ENCODE results near the gene SMR3B.

Gene SMR3B

DNA sequence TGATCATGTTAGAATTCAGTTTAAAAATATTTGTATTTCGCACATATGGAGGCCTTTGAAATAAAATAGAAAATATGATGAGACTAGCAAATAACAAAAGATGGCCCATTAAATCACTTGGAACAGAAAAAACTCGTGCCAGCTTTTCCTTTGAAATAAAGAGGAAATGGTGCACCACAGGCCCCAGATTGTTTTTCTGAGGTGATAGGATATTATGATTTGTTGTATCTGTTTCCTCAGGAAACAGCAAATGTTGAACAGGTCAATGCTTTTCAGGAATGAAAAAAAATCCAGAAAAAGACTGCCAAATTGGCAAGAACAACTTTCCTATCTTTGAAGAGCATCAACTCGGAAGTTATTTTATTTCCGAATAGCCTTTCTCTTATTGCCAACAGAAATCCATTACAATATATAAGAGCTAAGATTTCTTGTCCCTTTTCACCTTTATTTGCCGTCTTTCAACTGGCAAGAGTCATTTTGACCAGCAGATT is at the start of gene SMR3B:
Gene SMR3B, plus strand, starts transcription at position 441 of the 491 bp plus-strand sequence. CDS start 1,380 bp downstream, outside the sequence.
- H3K4me3 ChIP-seq (ENCODE audit: low read depth, low read length): no peak within 1 kb of the TSS
- no peak for DNase-seq (ENCODE audit: low read depth)

DNA sequence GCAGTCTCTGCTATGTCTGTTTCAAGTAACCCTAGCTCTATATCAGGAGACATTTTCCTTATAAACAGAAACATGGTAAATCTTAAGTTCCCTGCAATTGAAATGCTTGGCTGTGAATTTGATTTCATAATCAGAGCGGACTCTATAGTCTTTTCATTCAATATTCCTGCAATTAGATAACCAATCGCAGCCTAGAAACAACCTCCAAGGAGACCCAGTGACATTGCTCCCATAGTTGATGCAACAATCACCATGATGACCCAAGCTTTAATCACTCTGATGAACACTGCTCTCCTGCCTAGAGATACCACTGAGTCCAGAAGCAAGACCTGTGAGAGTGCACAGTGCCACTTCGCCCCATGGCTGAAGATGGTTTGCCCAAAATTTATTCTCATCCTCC is 48.2 kb upstream of the SMR3B start, which contains the start of gene CABS1:
Gene CABS1, plus strand, starts transcription at position 301 of the 400 bp plus-strand sequence. Its CDS starts 59 bp downstream, at position 360.
- no peak for DNase-seq (ENCODE audit: low read depth)
- H3K4me3 ChIP-seq (ENCODE audit: low read depth, low read length): no peak within 1 kb of the TSS

- no peak for DNase-seq (ENCODE audit: low read depth)
- no peak overlapping the region for H3K4me3 ChIP-seq (ENCODE audit: low read depth, low read length)
Observed at GRCh38 chr4:70336043-70336442, 46.9 kb upstream of the SMR3B start.

- no peak for DNase-seq (ENCODE audit: low read depth)
- no peak overlapping the region for H3K4me3 ChIP-seq (ENCODE audit: low read depth, low read length)
Observed at GRCh38 chr4:70337886-70338420, 45.0 kb upstream of the SMR3B start.

DNA sequence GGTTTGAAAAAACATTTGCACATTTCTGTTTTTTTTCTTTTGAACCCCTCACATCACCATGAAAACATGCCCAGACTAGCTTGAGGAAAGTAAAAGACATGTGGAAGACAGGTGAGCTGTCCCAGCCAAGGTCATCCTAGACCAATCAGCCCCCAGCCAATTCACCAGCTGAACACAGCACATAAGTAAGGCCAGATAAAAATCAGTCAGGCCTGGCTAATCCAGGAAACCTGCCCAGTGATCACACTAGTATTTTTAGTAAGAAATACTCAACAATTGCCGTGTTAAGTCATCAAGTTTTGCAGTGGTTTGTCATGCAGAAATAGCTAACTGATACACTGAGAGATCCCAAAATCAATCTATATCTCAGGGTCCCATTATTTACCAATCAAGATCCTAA is 26.7 kb upstream of the SMR3B start:
- no peak for DNase-seq (ENCODE audit: low read depth)
- H3K4me3 ChIP-seq (ENCODE audit: low read depth, low read length): no peak overlapping the region

DNA sequence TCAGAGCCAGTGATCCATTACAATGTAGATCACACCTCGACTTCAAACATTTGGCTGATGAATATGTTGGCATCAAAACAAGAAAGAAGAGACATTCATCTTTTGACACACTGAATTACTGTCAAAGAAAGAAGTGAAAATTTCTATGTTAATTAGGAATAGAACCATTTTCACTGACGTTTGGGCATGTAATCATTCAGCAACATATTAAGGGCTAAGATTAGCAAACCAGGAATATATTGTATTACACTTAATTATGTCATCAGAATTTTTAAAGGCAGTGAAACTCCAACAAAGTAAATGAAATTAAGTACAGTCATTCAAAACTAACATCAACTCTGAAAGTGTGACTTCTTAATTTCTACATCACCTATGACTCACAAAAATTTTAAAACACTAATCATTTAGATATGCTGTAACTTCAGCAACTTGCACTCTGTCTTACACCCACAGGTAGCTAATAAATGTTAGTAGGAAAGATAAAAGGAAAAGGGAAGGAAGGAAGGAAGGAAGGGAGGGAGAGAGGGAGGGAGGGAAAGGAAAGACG is 23.7 kb upstream of the SMR3B start:
- no peak overlapping the region for H3K4me3 ChIP-seq (ENCODE audit: low read depth, low read length)
- no peak for DNase-seq (ENCODE audit: low read depth)

- no peak for DNase-seq (ENCODE audit: low read depth)
Observed at GRCh38 chr4:70360460-70360859, 22.5 kb upstream of the SMR3B start, which contains the start of gene SMR3A. Gene SMR3A, plus strand, starts transcription at chr4:70360760. Its CDS starts 1,356 bp downstream, at chr4:70362116.

GRCh38 chr4:70364002-70364401 is 18.9 kb upstream of the SMR3B start:
- H3K4me3 ChIP-seq (ENCODE audit: low read depth, low read length): no peak overlapping the region
- no peak for DNase-seq (ENCODE audit: low read depth)

More at GRCh38 chr4:70360460-70360859, 22.5 kb upstream of the SMR3B start, which contains the start of gene SMR3A:
- no peak within 1 kb of the TSS for H3K4me3 ChIP-seq (ENCODE audit: low read depth, low read length)

DNA sequence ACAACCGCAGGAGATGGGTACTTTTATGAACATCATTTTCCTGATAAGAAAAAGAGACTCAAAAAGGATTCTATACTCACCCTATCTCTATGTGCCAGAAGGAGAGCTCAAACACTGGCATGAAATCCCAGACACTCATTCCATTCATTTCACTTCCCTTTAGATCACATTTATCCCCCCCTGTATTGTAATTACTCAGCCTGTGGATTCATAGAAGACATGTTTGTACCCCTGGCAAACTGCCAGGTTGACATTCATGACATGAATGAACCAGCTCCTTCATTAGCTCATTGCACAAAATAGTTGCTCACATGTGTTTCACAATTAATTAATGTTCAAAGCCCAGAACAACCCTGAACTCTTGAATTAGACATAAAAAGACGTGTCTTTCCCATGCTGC is 17.5 kb upstream of the SMR3B start:
- H3K4me3 ChIP-seq (ENCODE audit: low read depth, low read length): no peak overlapping the region
- no peak for DNase-seq (ENCODE audit: low read depth)

- H3K4me3 ChIP-seq (ENCODE audit: low read depth, low read length): no peak overlapping the region
- no peak for DNase-seq (ENCODE audit: low read depth)
Observed at GRCh38 chr4:70367813-70368212, 15.1 kb upstream of the SMR3B start.

DNA sequence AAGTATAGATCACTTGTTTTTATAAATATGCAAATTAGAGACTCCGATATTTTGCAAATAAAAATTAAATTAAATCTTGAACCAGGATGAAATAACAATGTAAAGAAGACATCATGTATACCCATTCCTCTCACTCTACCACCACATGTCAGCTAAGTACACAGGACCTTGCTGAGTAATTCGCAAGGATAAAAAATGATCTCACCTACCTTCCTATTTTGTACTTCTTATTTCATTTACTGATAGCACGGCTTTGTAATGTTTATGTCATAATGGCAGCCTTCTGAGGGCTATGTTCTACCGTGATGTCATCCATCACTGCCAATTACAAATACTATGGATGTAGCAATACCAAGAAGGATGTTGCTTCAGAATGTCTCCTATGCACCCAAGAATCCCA is 10.9 kb upstream of the SMR3B start:
- no peak overlapping the region for H3K4me3 ChIP-seq (ENCODE audit: low read depth, low read length)
- no peak for DNase-seq (ENCODE audit: low read depth)

- DNase-seq (ENCODE audit: low read depth): no peak
- no peak overlapping the region for H3K4me3 ChIP-seq (ENCODE audit: low read depth, low read length)
Observed at GRCh38 chr4:70372760-70373159, 10.2 kb upstream of the SMR3B start.

DNA sequence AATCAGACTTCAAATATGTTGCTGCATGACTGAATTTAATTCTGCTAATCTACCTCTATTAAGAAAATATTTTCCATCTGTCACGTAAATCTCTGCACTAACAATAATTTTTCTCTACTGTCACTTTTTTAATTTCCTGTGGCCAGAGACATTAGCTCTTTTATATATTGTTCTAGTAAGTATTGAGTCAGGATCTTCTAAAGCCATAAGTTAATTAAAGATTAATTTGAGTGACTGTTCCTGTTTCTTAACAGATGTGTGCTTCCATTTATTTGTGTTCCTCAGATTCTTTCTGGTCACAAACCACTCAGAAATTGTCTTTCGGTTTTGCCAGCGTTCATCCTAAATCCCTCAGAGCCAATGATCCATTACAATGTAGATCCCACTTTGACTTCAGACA is 2.4 kb upstream of the SMR3B start:
- no peak for DNase-seq (ENCODE audit: low read depth)

GRCh38 chr4:70392057-70392776 is 9.3 kb downstream of the SMR3B start:
- H3K4me3 ChIP-seq (ENCODE audit: low read depth, low read length): no peak overlapping the region
- no peak for DNase-seq (ENCODE audit: low read depth)

More for the DNA sequence above, 2.4 kb upstream of the SMR3B start:
- H3K4me3 ChIP-seq (ENCODE audit: low read depth, low read length): no peak overlapping the region

DNA sequence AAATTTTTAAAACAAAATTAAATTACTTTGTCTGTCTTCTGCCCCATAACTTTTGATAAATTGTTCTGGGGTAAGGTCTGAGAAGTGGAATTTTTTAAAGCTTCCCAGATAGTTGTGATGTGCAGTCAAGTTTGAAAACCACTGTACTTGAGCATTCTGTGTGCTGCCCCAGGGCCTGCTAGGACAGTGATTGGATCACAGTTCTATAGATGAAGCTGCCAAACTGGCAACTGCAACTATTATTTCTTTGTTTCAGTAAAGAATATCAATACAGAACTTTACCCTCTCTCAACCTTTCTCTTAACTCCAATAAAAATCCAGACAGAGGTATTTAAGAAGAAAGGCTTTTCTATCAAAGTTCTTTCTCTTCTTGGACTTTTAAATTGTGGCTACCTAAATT is 14.6 kb downstream of the SMR3B start, which contains the start of gene OPRPN:
Gene OPRPN, plus strand, starts transcription at position 361 of the 400 bp plus-strand sequence. CDS start 1,346 bp downstream, outside the sequence.
- DNase-seq (ENCODE audit: low read depth): no peak
- no peak within 1 kb of the TSS for H3K4me3 ChIP-seq (ENCODE audit: low read depth, low read length)

- H3K4me3 ChIP-seq (ENCODE audit: low read depth, low read length): no peak overlapping the region
- DNase-seq (ENCODE audit: low read depth): no peak
Observed at GRCh38 chr4:70399319-70399718, 16.4 kb downstream of the SMR3B start.

- H3K4me3 ChIP-seq (ENCODE audit: low read depth, low read length): no peak overlapping the region
- no peak for DNase-seq (ENCODE audit: low read depth)
Observed at GRCh38 chr4:70402762-70403161, 19.8 kb downstream of the SMR3B start.

- no peak for DNase-seq (ENCODE audit: low read depth)
- H3K4me3 ChIP-seq (ENCODE audit: low read depth, low read length): no peak overlapping the region
Observed at GRCh38 chr4:70405765-70406164, 22.8 kb downstream of the SMR3B start.

- no peak for DNase-seq (ENCODE audit: low read depth)
- no peak overlapping the region for H3K4me3 ChIP-seq (ENCODE audit: low read depth, low read length)
Observed at GRCh38 chr4:70425306-70425705, 42.4 kb downstream of the SMR3B start.

DNA sequence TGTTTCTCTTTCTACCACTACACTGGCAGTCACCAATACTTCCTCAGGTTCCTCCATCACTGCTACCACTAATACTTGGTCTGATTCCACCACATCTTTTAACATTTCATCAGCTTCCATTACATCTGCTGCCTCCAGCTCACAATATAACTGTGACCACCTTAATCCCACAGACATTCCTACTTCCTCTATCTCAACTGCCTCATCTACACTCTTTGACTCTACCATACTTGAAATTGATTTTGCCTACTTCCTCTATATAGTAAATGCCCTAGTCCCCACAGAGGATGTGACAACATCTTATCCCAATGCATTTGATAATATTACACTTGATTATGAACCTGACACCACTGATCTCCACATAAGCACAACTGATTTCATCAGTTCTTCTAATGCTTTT is 43.9 kb downstream of the SMR3B start:
- no peak overlapping the region for H3K4me3 ChIP-seq (ENCODE audit: low read depth, low read length)
- DNase-seq (ENCODE audit: low read depth): no peak

Measured in skeletal muscle cell (primary cell).